NCI-H774 (cell line): ENCODE data around the gene MICA.
A peak's percentile ranks its signal among the peaks of the same experiment; 100 is the strongest.

Experiments
- DNase-seq: peaks from one replicate; lab custom pipeline; 2025; lab: John Stamatoyannopoulos, UW

Gene MICA

DNA sequence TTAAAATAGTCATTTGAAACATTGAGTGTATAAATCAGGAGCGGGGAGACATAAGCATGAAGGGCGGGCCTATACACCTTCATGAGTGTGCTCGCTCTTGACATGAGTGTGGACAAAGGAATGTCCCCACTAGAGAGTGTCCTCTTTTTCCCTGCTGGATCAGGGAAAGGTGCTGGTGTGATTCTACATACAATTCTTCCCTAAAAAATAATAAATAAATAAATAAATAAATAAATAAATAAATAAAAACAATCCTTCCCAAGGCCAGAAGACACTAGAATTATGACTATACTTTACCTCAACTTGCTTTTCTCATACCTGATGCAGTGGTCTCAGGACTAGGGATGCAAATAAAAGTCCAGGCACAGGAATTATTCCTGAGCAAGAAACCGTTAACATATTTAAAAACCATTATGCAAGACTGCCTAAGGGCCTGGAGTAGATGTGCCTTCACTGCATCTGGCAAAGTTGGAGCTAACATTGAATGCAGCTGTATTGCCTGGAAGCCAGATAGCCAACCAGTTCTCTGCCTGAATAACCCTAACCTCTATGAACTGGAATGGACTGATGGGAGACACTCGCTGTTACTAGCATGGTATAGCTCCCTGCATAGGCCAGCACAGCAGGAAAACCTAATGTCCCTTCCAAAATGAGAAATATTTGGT, 57.1 kb downstream of the MICA start:
- no peak for DNase-seq

DNA sequence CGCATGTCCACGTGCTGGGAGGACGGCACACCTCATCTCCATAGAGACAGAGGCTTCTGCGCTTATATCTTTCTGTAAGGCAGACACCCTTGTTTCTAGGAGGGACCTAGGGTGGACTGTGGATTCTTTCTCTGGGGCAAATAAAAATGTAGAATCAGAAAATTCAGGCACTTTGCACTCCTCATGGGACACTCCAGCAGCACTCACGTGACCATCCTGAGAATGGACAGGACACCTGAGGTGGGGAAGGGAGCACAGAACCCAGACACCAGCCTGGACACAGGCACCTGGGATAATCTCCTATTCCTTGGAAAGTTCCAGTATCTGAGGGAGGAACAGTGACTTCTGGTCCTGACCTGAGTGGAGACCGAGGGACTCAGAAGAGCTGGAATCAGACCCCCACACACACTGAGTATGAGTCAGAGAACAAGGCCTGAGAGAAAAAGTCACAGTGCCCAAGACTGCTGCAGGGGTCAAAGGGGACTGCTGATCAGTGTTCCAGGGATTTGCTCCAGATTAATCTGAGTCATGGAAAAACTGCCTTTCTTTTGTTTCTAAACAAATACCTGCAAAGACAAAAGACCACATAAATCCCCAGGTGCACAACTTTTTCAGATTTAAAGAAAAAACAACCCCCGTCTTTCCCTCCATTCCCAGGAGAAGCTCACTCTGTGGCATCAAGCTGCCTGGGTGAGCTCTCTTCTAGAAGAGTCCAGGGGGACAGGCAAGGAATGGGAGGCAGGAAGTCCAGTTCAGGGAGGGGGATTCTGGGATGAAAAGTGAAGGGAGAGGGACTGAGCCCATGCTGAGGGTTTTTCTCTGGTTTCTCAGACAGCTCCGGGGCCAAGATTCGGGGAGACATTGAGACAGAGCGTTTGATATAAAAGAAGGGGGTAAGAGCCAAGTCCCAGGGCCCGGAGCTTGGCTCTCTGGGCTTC, 58.9 kb downstream of the MICA start:
- DNase-seq = no peak

DNA sequence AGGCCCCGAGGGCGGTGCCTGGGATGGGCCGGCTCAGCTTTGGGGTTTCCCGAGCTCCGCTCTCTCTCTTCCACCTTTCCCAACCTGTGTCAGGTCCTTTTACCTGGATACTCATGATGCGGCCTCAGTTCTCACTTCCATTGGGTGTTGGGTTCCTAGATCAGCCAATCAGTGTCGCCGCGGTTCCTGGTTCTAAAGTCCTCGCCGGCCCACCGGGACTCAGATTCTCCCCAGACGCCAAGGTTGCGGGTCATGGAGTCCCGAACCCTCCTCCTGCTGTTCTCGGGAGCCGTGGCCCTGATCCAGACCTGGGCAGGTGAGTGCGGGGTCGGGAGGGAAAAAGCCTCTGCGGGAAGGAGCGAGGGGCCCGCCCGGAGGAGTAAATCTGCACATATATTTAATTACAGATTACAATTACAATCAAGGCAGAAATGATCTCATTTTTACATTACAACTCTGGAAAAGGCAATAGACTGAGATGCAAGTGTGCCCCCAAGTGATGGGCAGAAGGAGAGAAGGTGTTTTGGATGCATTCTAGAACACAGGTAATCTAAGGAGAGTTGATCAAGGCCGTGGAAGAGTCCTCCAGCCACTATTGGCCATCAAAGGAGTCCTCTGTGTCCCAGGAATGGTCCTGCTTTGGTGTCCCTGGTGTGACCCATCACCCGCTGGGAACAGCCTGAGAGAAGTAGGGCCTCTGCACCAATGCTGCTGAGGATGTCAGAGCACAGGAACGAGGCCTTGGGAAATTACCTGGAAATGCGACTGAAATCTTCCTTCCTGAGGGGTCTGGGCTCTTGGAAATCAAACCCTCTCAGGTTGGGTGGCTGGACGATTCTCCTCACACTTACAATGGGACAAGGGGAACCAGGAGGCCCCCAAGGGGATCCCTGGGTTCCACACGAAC, 59.8 kb downstream of the MICA start:
- DNase-seq = peak; percentile 64

DNA sequence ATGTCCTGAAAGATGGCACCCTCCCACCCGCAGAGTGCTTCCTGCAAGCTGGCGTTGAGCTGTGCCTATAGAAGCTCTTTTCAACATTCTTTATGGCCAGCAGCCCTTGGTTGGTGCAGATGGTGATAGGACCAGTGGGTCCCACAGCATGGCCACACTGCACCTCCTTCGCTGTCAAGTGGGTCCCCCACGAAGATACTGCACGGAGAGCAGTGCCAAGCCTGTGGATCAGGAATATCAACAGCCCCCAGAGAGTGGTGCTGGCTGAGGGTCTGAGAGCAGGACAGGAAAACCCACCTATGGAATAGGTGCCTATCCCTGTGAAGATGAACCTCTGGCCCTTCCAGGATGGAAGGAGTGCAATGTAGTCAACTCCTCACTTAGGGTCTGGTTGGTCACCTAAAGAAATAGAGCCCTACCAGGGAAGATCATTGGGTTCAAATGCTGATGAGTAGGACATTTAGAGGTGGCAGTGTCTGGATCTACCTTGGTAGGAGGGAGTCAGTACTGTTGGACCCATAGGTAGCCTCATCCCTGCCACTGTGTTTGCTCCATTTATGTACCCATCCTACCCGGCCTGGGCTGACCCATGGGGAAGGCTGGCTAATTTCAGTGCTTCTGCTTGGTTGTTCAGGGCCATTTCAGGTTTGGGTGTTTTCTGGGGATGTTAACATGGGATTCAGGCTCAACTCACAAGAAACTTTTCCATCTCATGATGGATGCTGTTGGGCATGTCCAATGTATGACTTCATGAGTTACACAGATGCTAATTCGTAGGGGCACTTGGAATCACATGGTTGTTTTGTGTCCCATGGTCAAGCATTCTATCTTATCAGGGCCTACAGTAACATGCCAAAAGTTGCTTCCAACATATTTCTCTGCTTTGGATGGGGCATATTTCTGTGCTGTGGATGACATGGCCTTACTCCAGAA, 61.1 kb downstream of the MICA start:
- no peak for DNase-seq
